ENCODE measurements around the gene WFDC5.

Gene WFDC5

GRCh38 chr20:45103072-45103471 is 11.9 kb downstream of the WFDC5 start:
- H3K27me3 ChIP-seq (ENCODE audit: low read length), result no peaks in the 10 kb centered on the region
- H3K9ac ChIP-seq (ENCODE audit: low read length), result no peak overlapping the region
- no peaks in the 10 kb centered on the region for H3K9me3 ChIP-seq (ENCODE audit: insufficient read depth, low read length)
- H3K4me3 ChIP-seq (ENCODE audit: insufficient read depth, low read length, poor library complexity, severe bottlenecking), result no peak overlapping the region
- H3K9me2 ChIP-seq (replicated peaks; ENCODE audit: insufficient read depth, low read length), result no peaks in the 10 kb centered on the region
- H3K27ac ChIP-seq (ENCODE audit: low read depth, low read length), result no peak overlapping the region
- H3F3A ChIP-seq (ENCODE audit: insufficient read depth), result no peaks in the 10 kb centered on the region
- H3K79me2 ChIP-seq (ENCODE audit: insufficient read depth, low read length), result no peaks in the 10 kb centered on the region
- H2AFZ ChIP-seq (ENCODE audit: low read depth, low read length, severe bottlenecking), result no peak overlapping the region
- H4K20me1 ChIP-seq (ENCODE audit: low read depth, low read length), result no peaks in the 10 kb centered on the region
- no peak overlapping the region for H3K4me2 ChIP-seq (ENCODE audit: low read depth, low read length, poor library complexity, severe bottlenecking)
- no peaks in the 10 kb centered on the region for H3K36me3 ChIP-seq (ENCODE audit: low read length)
- TF ChIP-seq CTCF (IDR thresholded peaks at IDR 0.05; ENCODE audit: insufficient read depth, low read length, poor library complexity, severe bottlenecking), result no peak
- no peak for TF ChIP-seq EZH2phosphoT487 (conservative IDR thresholded peaks at IDR 0.05; ENCODE audit: low read length)

GRCh38 chr20:45101333-45101850 is 13.6 kb downstream of the WFDC5 start:
- H3K4me2 ChIP-seq (ENCODE audit: low read depth, low read length, poor library complexity, severe bottlenecking), result no peak overlapping the region

GRCh38 chr20:45100563-45101245 is 14.3 kb downstream of the WFDC5 start, which contains the start of gene KCNS1:
KCNS1 (minus strand) TSS chr20:45101127; CDS start chr20:45099236, 1,891 bp downstream.
- H3K9me2 ChIP-seq (replicated peaks; ENCODE audit: insufficient read depth, low read length), result no peaks in the 10 kb centered on the region
- no peak for TF ChIP-seq EZH2phosphoT487 (conservative IDR thresholded peaks at IDR 0.05; ENCODE audit: low read length)
- no peak for TF ChIP-seq CTCF (IDR thresholded peaks at IDR 0.05; ENCODE audit: insufficient read depth, low read length, poor library complexity, severe bottlenecking)
- no peak within 1 kb of the TSS for H3K4me3 ChIP-seq (ENCODE audit: insufficient read depth, low read length, poor library complexity, severe bottlenecking)
- peak within 1 kb of the TSS; percentile 69 for H2AFZ ChIP-seq (ENCODE audit: low read depth, low read length, severe bottlenecking)
- no peak within 1 kb of the TSS for H3K9ac ChIP-seq (ENCODE audit: low read length)
- H3K79me2 ChIP-seq (ENCODE audit: insufficient read depth, low read length), result no peaks in the 10 kb centered on the region
- H3F3A ChIP-seq (ENCODE audit: insufficient read depth), result no peaks in the 10 kb centered on the region
- no peaks in the 10 kb centered on the region for H3K27me3 ChIP-seq (ENCODE audit: low read length)
- no peak within 1 kb of the TSS for H3K27ac ChIP-seq (ENCODE audit: low read depth, low read length)
- no peaks in the 10 kb centered on the region for H4K20me1 ChIP-seq (ENCODE audit: low read depth, low read length)
- no peaks in the 10 kb centered on the region for H3K9me3 ChIP-seq (ENCODE audit: insufficient read depth, low read length)
- H3K36me3 ChIP-seq (ENCODE audit: low read length), result no peaks in the 10 kb centered on the region
- H3K4me2 ChIP-seq (ENCODE audit: low read depth, low read length, poor library complexity, severe bottlenecking), result no peak within 1 kb of the TSS

More at GRCh38 chr20:45101333-45101850, 13.6 kb downstream of the WFDC5 start:
- Histone ChIP-seq H3K27me3 (ENCODE audit: low read length) (no peaks in the 10 kb centered on the region), H2AFZ (ENCODE audit: low read depth, low read length, severe bottlenecking) (peak overlapping the region; percentile 69), H3K9me3 (ENCODE audit: insufficient read depth, low read length) (no peaks in the 10 kb centered on the region), H3F3A (ENCODE audit: insufficient read depth) (no peaks in the 10 kb centered on the region), H4K20me1 (ENCODE audit: low read depth, low read length) (no peaks in the 10 kb centered on the region), H3K9ac (ENCODE audit: low read length) (no peak overlapping the region), H3K27ac (ENCODE audit: low read depth, low read length) (no peak overlapping the region), H3K79me2 (ENCODE audit: insufficient read depth, low read length) (no peaks in the 10 kb centered on the region), H3K9me2 (replicated peaks; ENCODE audit: insufficient read depth, low read length) (no peaks in the 10 kb centered on the region), H3K4me3 (ENCODE audit: insufficient read depth, low read length, poor library complexity, severe bottlenecking) (no peak overlapping the region), H3K36me3 (ENCODE audit: low read length) (no peaks in the 10 kb centered on the region)
- no peak for TF ChIP-seq EZH2phosphoT487 (conservative IDR thresholded peaks at IDR 0.05; ENCODE audit: low read length)
- TF ChIP-seq CTCF (IDR thresholded peaks at IDR 0.05; ENCODE audit: insufficient read depth, low read length, poor library complexity, severe bottlenecking), result no peak

Data from SU-DHL-6 (cell line).